Naive thymus-derived CD4-positive, alpha-beta T cell (primary cell): ENCODE results near the gene GPC4. TPM values are rescaled to one million over a fixed set of nuclear protein-coding genes. Genes with fewer than 3 reads are reported as not detected.

Experiments
- ATAC-seq: fragments of 150-1000 bp; cut with Tn5 transposase; 2 replicates; pipeline ENCODE4 v1.10.0; 2021; ENCODE audit warnings: mild to moderate bottlenecking, moderate library complexity
- CTCF ChIA-PET: fragments of 350-600 bp; sonication (Branson Sonifier 250); formaldehyde crosslinking; loops from one replicate; lab custom pipeline; 2021; ENCODE audit warnings: antibody characterized with exemption; lab: Charles Lee
- POLR2A ChIA-PET: fragments of 350-600 bp; sonication (Branson Sonifier 250); formaldehyde crosslinking; loops from one replicate; lab custom pipeline; 2021; ENCODE audit warnings: antibody characterized with exemption, inconsistent platforms; lab: Charles Lee
- DNase-seq, 9 donors: peaks; one replicate each; pipeline versions ENCODE4 v3.0.0 to v3.0.0-alpha.2; 2020 to 2022; ENCODE audit warnings: mixed read lengths in 1 of 9
- H3K27ac ChIP-seq: one replicate; pipeline ENCODE4 v1.7.0; 2013; ENCODE audit warnings: mild to moderate bottlenecking, low read depth, low read length, moderate library complexity
- H3K27me3 ChIP-seq, 2 donors: one replicate each; pipeline ENCODE4 v1.7.0; 2013; ENCODE audit warnings: low read length in 2 of 2, mild to moderate bottlenecking in 2 of 2, moderate library complexity in 2 of 2; ENCODE audit not compliant: control insufficient read depth in 2 of 2, insufficient read depth in 2 of 2
- H3K36me3 ChIP-seq, 3 experiments: 1 replicate in 2 of 3; 2 replicates in 1 of 3; pipeline ENCODE4 v1.7.0; 2013; ENCODE audit warnings: low read length in 3 of 3, mild to moderate bottlenecking in 3 of 3, moderate library complexity in 1 of 3; ENCODE audit not compliant: insufficient read depth in 3 of 3, control insufficient read depth in 2 of 3
- H3K4me1 ChIP-seq, 2 donors: one replicate each; pipeline ENCODE4 v1.7.0; 2013; ENCODE audit warnings: low read length in 2 of 2, mild to moderate bottlenecking in 2 of 2, moderate library complexity in 1 of 2; ENCODE audit not compliant: control insufficient read depth in 2 of 2, insufficient read depth in 2 of 2
- H3K4me3 ChIP-seq: 2 replicates; pipeline ENCODE4 v1.7.0; 2013; ENCODE audit warnings: mild to moderate bottlenecking, low read length
- H3K9me3 ChIP-seq, 3 experiments: 1 replicate in 2 of 3; 2 replicates in 1 of 3; pipeline ENCODE4 v1.7.0; 2013; ENCODE audit warnings: low read length in 3 of 3; ENCODE audit not compliant: control insufficient read depth in 2 of 3
- H3K27ac Mint-ChIP-seq, 9 donors: one replicate each; pipeline ENCODE4 v1.8.0; 2020 to 2022; ENCODE audit warnings: mixed read lengths in 9 of 9, mild to moderate bottlenecking in 8 of 9, moderate library complexity in 5 of 9, inconsistent platforms in 2 of 9
- H3K27me3 Mint-ChIP-seq, 5 donors: one replicate each; pipeline ENCODE4 v1.8.0; 2021 to 2022; ENCODE audit warnings: mixed read lengths in 5 of 5, mild to moderate bottlenecking in 1 of 5
- H3K36me3 Mint-ChIP-seq, 5 donors: one replicate each; pipeline ENCODE4 v1.8.0; 2020 to 2022; ENCODE audit warnings: mixed read lengths in 5 of 5, mild to moderate bottlenecking in 3 of 5, inconsistent platforms in 1 of 5
- H3K4me1 Mint-ChIP-seq, 7 donors: one replicate each; pipeline ENCODE4 v1.8.0; 2020 to 2022; ENCODE audit warnings: mixed read lengths in 7 of 7, mild to moderate bottlenecking in 3 of 7, inconsistent platforms in 1 of 7
- H3K4me3 Mint-ChIP-seq, 10 donors: one replicate each; pipeline ENCODE4 v1.8.0; 2020 to 2022; ENCODE audit warnings: mild to moderate bottlenecking in 10 of 10, mixed read lengths in 10 of 10, moderate library complexity in 6 of 10, inconsistent platforms in 2 of 10
- H3K9me3 Mint-ChIP-seq, 11 donors: one replicate each; pipeline ENCODE4 v1.8.0; 2020 to 2022; ENCODE audit warnings: mixed read lengths in 11 of 11, mild to moderate bottlenecking in 4 of 11, inconsistent platforms in 1 of 11, moderate library complexity in 1 of 11
- intact Hi-C, 2 donors: fragments of 100-400 bp; cut with micrococcal nuclease; formaldehyde crosslinking; loops; one replicate each; pipeline ENCODE4 v1.15.1; 2023
- polyA plus RNA-seq, 2 donors: library from polyadenylated mRNA; unstranded; fragments of 300-500 nt; fragmentation: Illumina TruSeq; gene quantifications; one replicate each; pipeline ENCODE4 v1.2.3, GENCODE V29; 2021
- total RNA-seq, 6 experiments: library from RNA in 5 of 6; stranded (reverse) in 5 of 6; gene quantifications; 1 replicate in 5 of 6; 2 replicates in 1 of 6; pipeline ENCODE4 v1.2.3 and lab custom pipeline; 2021 to 2026

GPC4 gene
- total and polyA plus RNA-seq, 7 experiments from 2014 or later = 0.20 TPM; not detected in 6

DNA sequence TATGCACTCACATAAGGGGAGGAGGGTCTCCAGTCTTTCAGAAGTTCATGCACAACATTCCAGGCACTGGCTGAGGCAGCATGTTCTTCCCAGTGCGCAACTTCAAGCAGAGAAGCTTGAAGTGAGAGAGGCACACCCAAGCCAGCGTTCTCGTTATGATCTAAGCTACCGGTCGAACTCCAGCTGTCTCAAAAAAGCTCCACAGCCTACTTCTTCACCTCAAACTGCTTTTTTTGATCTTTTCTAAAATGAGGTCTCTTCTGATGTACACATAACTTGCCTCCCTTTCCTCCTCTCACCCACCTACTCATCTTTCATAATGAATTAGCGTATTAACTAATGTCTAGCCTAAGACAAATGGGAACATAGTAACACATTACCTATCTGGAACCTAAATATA, 25.3 kb downstream of the GPC4 start:
- no peak overlapping the region for H3K27ac Mint-ChIP-seq
- H3K27me3 ChIP-seq = no peaks in the 10 kb centered on the region
- H3K4me3 Mint-ChIP-seq = no peak overlapping the region
- H3K36me3 ChIP-seq = no peaks in the 10 kb centered on the region
- no peaks in the 10 kb centered on the region for H3K4me1 ChIP-seq
- ATAC-seq = no peak
- no peak overlapping the region for H3K27ac ChIP-seq
- no peaks in the 10 kb centered on the region for H3K36me3 Mint-ChIP-seq
- POLR2A ChIA-PET = no interaction called here
- intact Hi-C loops = no loop called here
- H3K9me3 Mint-ChIP-seq = no peaks in the 10 kb centered on the region
- H3K9me3 ChIP-seq = no peaks in the 10 kb centered on the region
- no peak for DNase-seq
- H3K4me1 Mint-ChIP-seq = peaks cover 0 to 3% (median 0%) of the 10 kb centered on the region in 7 donors
- peaks cover 0 to 13% (median 5%) of the 10 kb centered on the region in 5 donors for H3K27me3 Mint-ChIP-seq
- CTCF ChIA-PET = no interaction called here
- H3K4me3 ChIP-seq = no peak overlapping the region

DNA sequence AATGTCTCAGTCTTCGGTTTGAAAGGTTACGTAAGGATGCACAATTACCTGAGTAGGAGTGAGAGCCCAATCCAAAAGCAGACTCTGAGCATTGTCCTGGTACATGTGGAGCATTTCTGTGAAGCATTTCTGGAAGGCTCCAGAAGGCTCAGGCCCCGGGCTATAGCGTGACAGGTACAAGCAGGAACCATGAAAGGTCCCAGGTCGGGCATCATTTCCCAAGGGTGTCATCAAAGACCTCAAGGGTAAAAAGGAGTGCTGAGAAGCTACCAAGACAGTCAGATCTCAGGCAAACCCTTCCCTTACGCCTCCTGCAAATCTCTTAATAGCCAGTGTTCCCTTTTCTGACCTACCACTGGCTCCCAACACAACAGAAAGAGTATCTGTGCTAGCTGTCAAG, 30.8 kb downstream of the GPC4 start:
- DNase-seq = no peak
- Histone ChIP-seq H3K27ac (no peak overlapping the region), H3K9me3 (no peaks in the 10 kb centered on the region), H3K4me3 (no peak overlapping the region), H3K27me3 (no peaks in the 10 kb centered on the region), H3K4me1 (no peaks in the 10 kb centered on the region), H3K36me3 (no peaks in the 10 kb centered on the region)
- Mint-ChIP-seq H3K9me3 (peaks cover 0 to 2% (median 0%) of the 10 kb centered on the region in 11 donors), H3K4me3 (no peak overlapping the region), H3K27ac (no peak overlapping the region), H3K4me1 (peaks cover 0 to 3% (median 0%) of the 10 kb centered on the region in 7 donors), H3K27me3 (peaks cover 0 to 7% (median 1%) of the 10 kb centered on the region in 5 donors), H3K36me3 (no peaks in the 10 kb centered on the region)
- intact Hi-C loops = no loop called here
- ChIA-PET CTCF (no interaction called here), POLR2A (no interaction called here)
- no peak for ATAC-seq

DNA sequence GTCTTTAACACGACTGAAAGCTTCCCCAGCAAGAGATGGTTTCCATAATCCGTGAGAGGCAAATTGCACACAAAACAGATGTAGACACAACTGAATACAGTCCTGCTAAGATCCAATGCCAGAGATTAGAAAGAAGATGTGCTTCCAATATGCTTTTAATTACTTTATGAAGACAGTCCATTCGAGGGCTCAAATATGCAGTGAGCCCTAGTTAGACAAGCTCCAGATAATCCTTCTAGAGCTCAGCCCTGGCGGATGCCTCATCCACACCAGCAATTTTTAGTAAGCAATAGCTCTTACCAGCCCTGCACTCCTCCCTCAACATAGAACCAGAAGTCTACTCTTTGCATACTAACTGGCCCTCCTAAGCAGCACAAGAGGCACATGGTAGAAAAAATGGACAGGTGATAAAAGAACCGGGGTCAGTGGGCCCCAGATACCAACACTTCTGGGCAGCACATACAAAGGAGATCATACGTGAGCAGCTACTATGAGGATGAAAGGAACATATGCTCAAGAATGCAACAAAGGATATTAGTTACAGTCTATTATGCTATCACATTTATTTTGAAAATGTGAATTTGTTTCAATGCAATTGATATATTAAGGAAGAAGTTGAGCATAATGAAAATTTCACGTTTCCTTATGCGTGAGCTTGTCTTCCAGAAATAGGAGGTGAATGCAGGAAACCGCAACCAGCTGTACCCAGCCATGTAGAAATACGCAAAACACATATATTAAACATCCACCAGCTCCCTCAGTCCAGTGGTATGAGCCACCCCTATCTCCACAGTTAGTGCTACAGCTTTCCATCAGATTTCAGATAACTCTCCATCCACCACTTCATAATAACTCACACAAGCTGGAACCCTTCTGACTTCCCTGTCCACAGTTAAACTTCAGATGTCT, 34.3 kb downstream of the GPC4 start:
- POLR2A ChIA-PET = no interaction called here
- Mint-ChIP-seq H3K9me3 (peaks cover 0 to 2% (median 0%) of the 10 kb centered on the region in 11 donors), H3K36me3 (no peaks in the 10 kb centered on the region), H3K27ac (no peak overlapping the region), H3K4me3 (no peak overlapping the region), H3K27me3 (peaks cover 0 to 6% (median 0%) of the 10 kb centered on the region in 5 donors), H3K4me1 (no peaks in the 10 kb centered on the region)
- no peaks in the 10 kb centered on the region for H3K36me3 ChIP-seq
- no peak overlapping the region for H3K27ac ChIP-seq
- H3K9me3 ChIP-seq = no peaks in the 10 kb centered on the region
- CTCF ChIA-PET = no interaction called here
- no peak for ATAC-seq
- no peaks in the 10 kb centered on the region for H3K27me3 ChIP-seq
- H3K4me1 ChIP-seq = no peaks in the 10 kb centered on the region
- no peak overlapping the region for H3K4me3 ChIP-seq
- no peak for DNase-seq
- intact Hi-C loops = no loop called here

GRCh38 chrX:133376422-133376821, 38.9 kb downstream of the GPC4 start:
- H3K4me3 Mint-ChIP-seq = no peak overlapping the region
- POLR2A ChIA-PET = no interaction called here
- Histone ChIP-seq H3K27me3 (no peaks in the 10 kb centered on the region), H3K27ac (no peak overlapping the region), H3K36me3 (no peaks in the 10 kb centered on the region), H3K9me3 (no peaks in the 10 kb centered on the region), H3K4me1 (no peaks in the 10 kb centered on the region), H3K4me3 (no peak overlapping the region)
- H3K9me3 Mint-ChIP-seq = no peaks in the 10 kb centered on the region
- H3K4me1 Mint-ChIP-seq = no peaks in the 10 kb centered on the region
- intact Hi-C loops = no loop called here
- ATAC-seq = no peak
- H3K27me3 Mint-ChIP-seq = peaks cover 0 to 7% (median 6%) of the 10 kb centered on the region in 5 donors
- DNase-seq = no peak
- no peak overlapping the region for H3K27ac Mint-ChIP-seq
- H3K36me3 Mint-ChIP-seq = no peaks in the 10 kb centered on the region
- CTCF ChIA-PET = no interaction called here

DNA sequence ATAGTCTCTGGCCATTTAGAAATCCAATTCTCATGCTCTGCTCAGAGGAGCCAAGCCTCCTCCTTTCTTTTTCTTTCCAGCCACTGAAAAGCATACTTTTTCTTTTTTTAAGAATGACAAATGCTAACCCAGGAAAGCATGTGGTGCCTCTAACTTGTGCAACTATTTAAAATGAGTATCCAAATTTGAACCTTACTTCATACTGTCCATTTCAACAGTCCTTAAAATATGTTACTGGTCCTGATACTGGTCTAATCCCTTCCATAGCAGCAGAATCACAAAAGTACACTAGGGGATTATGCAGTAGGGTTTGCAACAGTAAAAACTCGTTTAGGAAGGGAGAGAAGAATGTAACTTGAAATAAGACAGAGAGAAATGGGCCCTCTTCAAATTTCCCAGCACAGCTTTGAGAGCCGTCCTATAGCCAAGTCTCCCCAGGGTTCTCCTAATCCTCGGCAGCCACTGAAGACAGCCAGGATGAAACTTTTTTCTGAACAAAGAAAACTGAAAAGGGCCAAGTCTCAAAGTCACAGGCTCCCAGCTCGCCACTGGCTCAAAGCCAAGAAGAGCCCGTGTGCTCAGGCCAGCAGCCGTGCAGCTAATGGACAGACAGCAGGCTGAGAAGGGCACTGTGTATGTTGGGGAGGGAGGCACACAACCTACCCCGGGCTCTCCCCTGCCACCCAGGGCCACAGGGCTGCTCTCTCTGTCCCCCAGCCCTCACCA, 39.5 kb downstream of the GPC4 start:
- DNase-seq (no peak), ATAC-seq (no peak)
- Mint-ChIP-seq H3K27me3 (peaks cover 0 to 7% (median 6%) of the 10 kb centered on the region in 5 donors), H3K4me3 (no peak overlapping the region), H3K27ac (no peak overlapping the region), H3K9me3 (no peaks in the 10 kb centered on the region), H3K36me3 (no peaks in the 10 kb centered on the region), H3K4me1 (no peaks in the 10 kb centered on the region)
- intact Hi-C loops = no loop called here
- ChIA-PET CTCF (no interaction called here), POLR2A (no interaction called here)
- no peaks in the 10 kb centered on the region for H3K4me1 ChIP-seq
- H3K36me3 ChIP-seq = no peaks in the 10 kb centered on the region
- H3K27ac ChIP-seq = no peak overlapping the region
- no peaks in the 10 kb centered on the region for H3K9me3 ChIP-seq
- H3K27me3 ChIP-seq = no peaks in the 10 kb centered on the region
- no peak overlapping the region for H3K4me3 ChIP-seq

DNA sequence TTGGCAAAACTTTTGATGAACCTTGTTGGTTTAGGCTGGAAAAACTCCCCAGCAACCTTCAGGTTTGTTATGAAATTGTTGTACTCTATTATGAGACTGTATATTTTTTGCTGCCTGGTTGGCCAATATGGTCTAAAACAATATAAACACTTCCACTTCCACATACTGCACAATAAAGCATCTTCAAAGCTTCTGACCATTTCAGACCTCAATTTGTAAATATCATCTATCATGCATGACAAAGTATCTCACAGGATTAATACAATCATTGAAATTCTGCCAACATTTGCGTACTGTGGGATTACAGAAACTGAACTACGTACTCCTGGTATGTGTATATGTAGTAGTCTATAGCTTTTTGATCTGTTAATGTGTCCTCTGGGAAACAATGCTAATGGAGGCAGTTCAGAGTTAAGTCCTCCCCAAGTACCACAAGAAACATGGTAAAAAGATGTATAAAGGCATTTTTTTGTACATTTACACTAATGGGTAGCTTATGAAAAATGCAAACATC, 40.4 kb downstream of the GPC4 start:
- ChIA-PET CTCF (no interaction called here), POLR2A (no interaction called here)
- H3K27ac ChIP-seq = no peak overlapping the region
- no peaks in the 10 kb centered on the region for H3K36me3 ChIP-seq
- Mint-ChIP-seq H3K9me3 (no peaks in the 10 kb centered on the region), H3K4me3 (no peak overlapping the region), H3K36me3 (no peaks in the 10 kb centered on the region), H3K4me1 (no peaks in the 10 kb centered on the region), H3K27me3 (peaks cover 0 to 7% (median 6%) of the 10 kb centered on the region in 5 donors), H3K27ac (no peak overlapping the region)
- H3K9me3 ChIP-seq = no peaks in the 10 kb centered on the region
- intact Hi-C loops = no loop called here
- H3K27me3 ChIP-seq = no peaks in the 10 kb centered on the region
- ATAC-seq (no peak), DNase-seq (no peak)
- no peak overlapping the region for H3K4me3 ChIP-seq
- H3K4me1 ChIP-seq = no peaks in the 10 kb centered on the region
